SJSA1 (cell line): Measurements from ENCODE around the gene PCDHGA7. TPM values are rescaled to one million over a fixed set of nuclear protein-coding genes. Genes with fewer than 3 reads are reported as not detected.

ENCODE experiments used
- DNase-seq, 2 experiments: peaks; one replicate each; pipeline ENCODE4 v3.0.0-alpha.2; 2015 to 2020; ENCODE audit warnings: low spot score in 2 of 2, low read depth in 1 of 2
- H3K27ac ChIP-seq: fragments of 250-450 bp; sonication (Bioruptor Pico); 2 replicates; pipeline ENCODE4 v1.5.1; 2020; ENCODE audit warnings: mild to moderate bottlenecking, moderate library complexity
- H3K27me3 ChIP-seq: fragments of 250-450 bp; sonication (Bioruptor Pico); replicated peaks from 2 replicates; pipeline ENCODE4 v1.5.1; 2020; ENCODE audit warnings: mild to moderate bottlenecking, moderate library complexity
- H3K36me3 ChIP-seq: fragments of 250-450 bp; sonication (Bioruptor Pico); 2 replicates; pipeline ENCODE4 v1.5.1; 2020; ENCODE audit warnings: mild to moderate bottlenecking
- H3K4me1 ChIP-seq: fragments of 250-450 bp; sonication (Bioruptor Pico); replicated peaks from 2 replicates; pipeline ENCODE4 v1.6.1; 2021; ENCODE audit warnings: mild to moderate bottlenecking
- H3K4me3 ChIP-seq: fragments of 250-450 bp; sonication (Bioruptor Pico); 2 replicates; pipeline ENCODE4 v1.5.1; 2020; ENCODE audit warnings: mild to moderate bottlenecking
- H3K9me3 ChIP-seq: fragments of 250-450 bp; sonication (Bioruptor Pico); replicated peaks from 2 replicates; pipeline ENCODE4 v1.5.1; 2020; ENCODE audit warnings: mild to moderate bottlenecking
- total RNA-seq: library from RNA; depleted of rRNA; stranded (reverse); fragments of >200 nt; shearing (Covaris generic); gene quantifications from 2 replicates; pipeline ENCODE4 v1.2.3, GENCODE V29; 2014

PCDHGA7 gene
- total RNA-seq, 1 experiment from 2014 or later, result 0.82 TPM

DNA sequence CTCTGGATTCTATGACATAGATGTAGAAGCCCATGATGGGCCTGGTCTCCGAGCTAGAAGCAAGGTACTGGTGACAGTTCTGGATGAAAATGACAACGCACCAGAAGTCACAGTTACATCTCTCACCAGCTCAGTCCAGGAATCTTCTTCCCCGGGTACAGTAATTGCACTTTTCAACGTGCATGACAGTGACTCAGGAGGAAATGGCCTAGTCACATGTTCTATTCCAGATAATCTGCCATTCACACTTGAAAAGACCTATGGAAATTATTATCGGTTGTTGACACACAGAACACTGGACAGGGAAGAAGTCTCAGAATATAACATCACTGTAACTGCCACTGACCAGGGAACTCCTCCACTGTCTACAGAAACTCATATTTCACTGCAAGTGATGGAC lies 26.4 kb upstream of the PCDHGA7 start:
- no peaks in the 10 kb centered on the region for H3K36me3 ChIP-seq
- DNase-seq, result no peak
- peaks cover 27% of the 10 kb centered on the region for H3K9me3 ChIP-seq
- H3K27me3 ChIP-seq, result no peaks in the 10 kb centered on the region
- H3K4me1 ChIP-seq, result no peaks in the 10 kb centered on the region
- H3K4me3 ChIP-seq, result no peak overlapping the region
- no peak overlapping the region for H3K27ac ChIP-seq

DNA sequence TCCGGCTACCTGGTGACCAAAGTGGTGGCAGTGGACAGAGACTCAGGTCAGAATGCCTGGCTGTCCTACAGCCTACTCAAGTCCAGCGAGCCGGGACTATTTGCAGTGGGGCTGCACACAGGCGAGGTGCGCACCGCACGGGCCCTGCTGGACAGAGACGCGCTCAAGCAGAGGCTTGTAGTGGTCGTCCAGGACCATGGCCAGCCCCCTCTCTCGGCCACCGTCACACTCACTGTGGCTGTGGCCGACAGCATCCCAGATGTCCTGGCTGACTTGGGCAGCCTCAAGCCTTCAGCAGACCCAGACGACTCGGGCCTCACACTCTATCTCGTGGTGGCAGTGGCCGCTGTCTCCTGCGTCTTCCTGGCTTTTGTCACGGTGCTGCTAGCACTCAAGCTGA lies 25.6 kb upstream of the PCDHGA7 start:
- Histone ChIP-seq H3K9me3 (peaks cover 26% of the 10 kb centered on the region), H3K36me3 (no peaks in the 10 kb centered on the region), H3K27me3 (no peaks in the 10 kb centered on the region), H3K27ac (no peak overlapping the region), H3K4me1 (no peaks in the 10 kb centered on the region), H3K4me3 (no peak overlapping the region)
- DNase-seq, result no peak

DNA sequence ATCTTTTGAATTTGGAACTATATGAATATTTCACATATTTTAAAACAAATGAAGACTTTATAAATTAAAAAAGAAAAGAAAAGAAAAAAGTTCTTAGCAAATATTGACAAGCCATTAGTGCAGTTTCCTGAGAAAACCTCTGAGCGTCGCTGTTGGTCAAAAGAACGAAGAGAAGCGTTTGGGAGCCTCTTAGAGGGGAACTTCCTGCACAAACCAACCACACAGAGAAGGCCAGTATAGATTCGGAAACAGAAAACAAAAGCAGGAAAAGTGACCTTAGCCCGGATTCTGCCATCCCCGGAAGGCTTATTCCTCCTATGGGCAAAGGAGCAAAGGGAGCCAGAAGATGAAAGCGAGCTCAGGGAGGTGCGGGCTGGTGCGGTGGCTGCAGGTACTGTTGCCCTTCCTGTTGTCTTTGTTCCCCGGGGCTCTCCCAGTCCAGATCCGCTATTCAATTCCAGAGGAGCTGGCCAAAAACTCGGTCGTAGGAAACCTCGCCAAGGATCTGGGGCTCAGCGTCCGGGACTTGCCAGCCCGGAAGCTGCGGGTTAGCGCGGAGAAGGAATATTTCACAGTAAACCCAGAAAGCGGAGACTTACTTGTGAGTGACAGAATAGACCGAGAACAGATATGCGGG lies 22.6 kb upstream of the PCDHGA7 start, which contains the start of gene PCDHGB2:
Gene PCDHGB2 (plus strand): TSS at position 205 of the 637 bp plus-strand sequence. CDS start 142 bp downstream, at position 347.
- peak in 1 of 2 experiments; percentile 49 for DNase-seq
- no peaks in the 10 kb centered on the region for H3K4me1 ChIP-seq
- peaks cover 33% of the 10 kb centered on the region for H3K9me3 ChIP-seq
- peak within 1 kb of the TSS; percentile 29 for H3K4me3 ChIP-seq
- no peaks in the 10 kb centered on the region for H3K36me3 ChIP-seq
- no peaks in the 10 kb centered on the region for H3K27me3 ChIP-seq
- H3K27ac ChIP-seq, result no peak within 1 kb of the TSS

DNA sequence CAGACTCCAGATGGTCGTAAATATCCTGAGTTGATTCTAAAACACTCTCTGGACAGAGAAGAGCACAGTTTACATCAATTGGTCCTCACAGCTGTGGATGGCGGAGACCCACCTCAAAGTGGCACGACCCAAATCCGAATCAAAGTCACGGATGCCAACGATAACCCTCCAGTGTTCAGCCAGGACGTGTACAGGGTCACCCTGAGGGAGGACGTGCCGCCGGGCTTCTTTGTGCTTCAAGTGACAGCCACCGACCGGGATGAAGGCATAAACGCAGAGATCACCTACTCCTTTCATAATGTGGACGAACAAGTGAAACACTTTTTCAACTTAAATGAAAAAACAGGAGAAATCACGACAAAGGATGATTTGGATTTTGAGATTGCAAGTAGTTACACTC lies 21.9 kb upstream of the PCDHGA7 start:
- Histone ChIP-seq H3K36me3 (no peaks in the 10 kb centered on the region), H3K27ac (no peak overlapping the region), H3K9me3 (peaks cover 32% of the 10 kb centered on the region), H3K4me1 (no peaks in the 10 kb centered on the region), H3K27me3 (no peaks in the 10 kb centered on the region), H3K4me3 (no peak overlapping the region)
- no peak for DNase-seq

DNA sequence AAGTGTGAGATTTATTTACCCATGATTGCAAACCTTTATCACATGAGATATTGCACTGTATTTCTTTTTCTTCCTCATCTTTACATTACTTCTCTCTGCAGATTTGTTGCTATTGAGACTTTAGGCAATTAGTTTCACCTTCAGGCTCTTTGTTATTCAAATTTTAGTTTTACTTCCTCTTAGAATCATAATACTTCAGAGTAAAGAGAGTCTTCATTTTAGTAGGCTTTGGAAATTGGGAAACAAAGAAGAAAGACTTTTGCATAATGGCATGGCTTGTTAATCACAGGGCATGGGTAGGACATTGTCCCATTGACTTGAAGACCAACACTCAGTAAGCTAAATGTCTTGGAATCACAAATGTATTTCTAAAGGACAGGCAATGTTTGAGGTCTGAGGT lies 19.8 kb upstream of the PCDHGA7 start:
- no peaks in the 10 kb centered on the region for H3K4me1 ChIP-seq

DNA sequence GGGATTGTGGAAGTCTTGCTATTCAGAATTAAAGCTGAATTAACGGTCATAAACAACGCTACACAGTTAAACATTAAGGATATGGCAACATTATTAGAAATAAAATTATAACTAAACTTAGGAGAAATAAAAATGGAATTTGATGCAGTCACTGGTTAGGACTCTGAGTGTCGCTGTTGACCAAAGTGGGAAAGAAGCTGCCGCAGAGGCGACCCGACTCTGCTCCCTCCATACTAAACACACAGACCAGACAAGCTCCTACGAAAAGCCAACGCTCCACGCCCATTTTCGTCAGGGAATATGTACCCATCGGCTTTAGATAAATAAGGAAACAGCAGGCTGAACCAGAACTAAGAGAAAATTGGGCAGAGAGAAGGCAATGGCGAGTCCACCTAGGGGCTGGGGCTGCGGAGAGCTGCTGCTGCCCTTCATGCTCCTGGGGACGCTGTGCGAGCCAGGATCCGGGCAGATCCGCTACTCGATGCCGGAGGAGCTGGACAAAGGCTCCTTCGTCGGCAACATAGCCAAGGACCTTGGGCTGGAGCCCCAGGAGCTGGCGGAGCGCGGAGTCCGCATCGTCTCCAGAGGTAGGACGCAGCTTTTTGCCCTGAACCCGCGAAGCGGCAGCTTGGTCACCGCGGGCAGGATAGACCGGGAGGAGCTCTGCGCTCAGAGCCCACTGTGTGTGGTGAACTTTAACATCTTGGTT lies 18.4 kb upstream of the PCDHGA7 start, which contains the start of gene PCDHGA5:
Gene PCDHGA5 (plus strand): TSS at position 211 of the 709 bp plus-strand sequence. CDS start 169 bp downstream, at position 380.
- Histone ChIP-seq H3K27me3 (no peaks in the 10 kb centered on the region), H3K4me1 (no peaks in the 10 kb centered on the region), H3K4me3 (no peak within 1 kb of the TSS), H3K9me3 (peaks cover 32% of the 10 kb centered on the region), H3K27ac (no peak within 1 kb of the TSS), H3K36me3 (no peaks in the 10 kb centered on the region)
- DNase-seq, result no peak

More for the DNA sequence above, 19.8 kb upstream of the PCDHGA7 start:
- no peak for DNase-seq
- Histone ChIP-seq H3K27ac (no peak overlapping the region), H3K9me3 (peaks cover 32% of the 10 kb centered on the region), H3K27me3 (no peaks in the 10 kb centered on the region), H3K36me3 (no peaks in the 10 kb centered on the region), H3K4me3 (no peak overlapping the region)

DNA sequence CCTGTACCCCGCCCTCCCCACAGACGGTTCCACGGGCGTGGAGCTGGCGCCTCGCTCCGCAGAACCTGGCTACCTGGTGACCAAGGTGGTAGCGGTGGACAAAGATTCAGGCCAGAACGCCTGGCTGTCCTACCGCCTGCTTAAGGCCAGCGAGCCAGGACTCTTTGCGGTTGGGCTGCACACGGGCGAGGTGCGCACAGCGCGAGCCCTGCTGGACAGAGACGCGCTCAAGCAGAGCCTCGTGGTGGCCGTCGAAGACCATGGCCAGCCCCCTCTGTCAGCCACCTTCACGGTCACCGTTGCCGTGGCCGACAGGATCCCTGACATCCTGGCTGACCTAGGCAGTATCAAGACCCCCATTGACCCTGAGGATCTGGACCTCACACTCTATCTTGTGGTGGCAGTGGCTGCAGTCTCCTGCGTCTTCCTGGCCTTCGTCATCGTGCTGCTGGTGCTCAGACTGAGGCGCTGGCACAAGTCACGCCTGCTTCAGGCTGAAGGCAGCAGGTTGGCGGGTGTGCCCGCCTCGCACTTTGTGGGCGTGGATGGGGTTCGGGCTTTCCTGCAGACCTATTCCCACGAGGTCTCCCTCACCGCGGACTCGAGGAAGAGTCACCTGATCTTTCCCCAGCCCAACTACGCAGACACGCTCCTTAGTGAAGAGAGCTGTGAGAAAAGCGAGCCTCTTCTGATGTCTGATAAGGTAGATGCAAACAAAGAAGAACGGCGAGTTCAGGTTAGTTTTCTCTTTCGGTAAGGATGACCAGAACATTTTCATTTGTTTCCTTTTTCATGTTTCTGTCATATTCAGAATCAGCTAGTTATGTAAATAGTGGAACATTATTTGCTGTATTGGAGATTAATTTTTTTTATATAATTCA lies 16.3 kb upstream of the PCDHGA7 start:
- Histone ChIP-seq H3K27me3 (no peaks in the 10 kb centered on the region), H3K9me3 (peaks cover 29% of the 10 kb centered on the region), H3K27ac (no peak overlapping the region), H3K4me1 (no peaks in the 10 kb centered on the region), H3K36me3 (no peaks in the 10 kb centered on the region), H3K4me3 (no peak overlapping the region)
- no peak for DNase-seq

DNA sequence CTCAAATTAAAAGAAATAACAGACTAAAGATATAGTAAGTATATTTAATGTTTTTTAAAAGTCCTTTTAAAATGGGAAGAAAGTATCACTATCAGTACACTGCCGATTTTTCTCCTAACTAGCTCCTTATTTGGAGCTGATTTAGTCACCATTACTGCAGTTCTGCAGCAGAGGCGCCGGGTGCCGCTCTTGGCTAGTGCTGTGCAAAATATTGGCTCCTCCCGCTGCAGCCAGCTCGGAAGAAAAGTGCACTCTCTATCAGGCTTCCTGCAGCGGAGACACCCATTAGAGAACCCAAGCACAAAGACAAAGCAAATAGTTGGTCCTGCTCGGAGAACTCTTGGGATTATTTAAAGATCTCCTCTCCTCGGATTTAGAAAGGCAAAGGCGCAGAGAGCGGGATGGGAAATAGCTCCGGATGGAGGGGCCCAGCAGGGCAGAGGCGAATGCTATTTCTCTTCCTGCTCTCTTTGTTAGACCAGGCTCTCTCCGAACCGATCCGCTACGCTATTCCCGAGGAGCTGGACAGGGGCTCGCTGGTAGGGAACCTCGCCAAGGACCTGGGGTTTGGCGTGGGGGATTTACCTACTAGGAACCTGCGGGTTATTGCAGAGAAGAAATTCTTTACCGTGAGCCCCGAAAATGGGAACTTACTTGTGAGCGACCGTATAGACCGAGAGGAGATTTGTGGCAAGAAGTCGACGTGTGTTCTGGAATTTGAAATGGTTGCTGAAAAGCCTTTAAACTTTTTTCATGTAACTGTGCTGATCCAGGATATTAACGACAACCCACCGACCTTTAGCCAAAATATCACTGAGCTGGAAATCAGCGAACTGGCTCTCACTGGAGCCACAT lies 12.3 kb upstream of the PCDHGA7 start, which contains the start of gene PCDHGB3:
Gene PCDHGB3 (plus strand): TSS at position 249 of the 855 bp plus-strand sequence. CDS start 153 bp downstream, at position 402.
- Histone ChIP-seq H3K4me3 (no peak within 1 kb of the TSS), H3K4me1 (no peaks in the 10 kb centered on the region), H3K9me3 (peaks cover 47% of the 10 kb centered on the region), H3K27me3 (no peaks in the 10 kb centered on the region), H3K36me3 (no peaks in the 10 kb centered on the region), H3K27ac (no peak within 1 kb of the TSS)
- DNase-seq, result no peak

DNA sequence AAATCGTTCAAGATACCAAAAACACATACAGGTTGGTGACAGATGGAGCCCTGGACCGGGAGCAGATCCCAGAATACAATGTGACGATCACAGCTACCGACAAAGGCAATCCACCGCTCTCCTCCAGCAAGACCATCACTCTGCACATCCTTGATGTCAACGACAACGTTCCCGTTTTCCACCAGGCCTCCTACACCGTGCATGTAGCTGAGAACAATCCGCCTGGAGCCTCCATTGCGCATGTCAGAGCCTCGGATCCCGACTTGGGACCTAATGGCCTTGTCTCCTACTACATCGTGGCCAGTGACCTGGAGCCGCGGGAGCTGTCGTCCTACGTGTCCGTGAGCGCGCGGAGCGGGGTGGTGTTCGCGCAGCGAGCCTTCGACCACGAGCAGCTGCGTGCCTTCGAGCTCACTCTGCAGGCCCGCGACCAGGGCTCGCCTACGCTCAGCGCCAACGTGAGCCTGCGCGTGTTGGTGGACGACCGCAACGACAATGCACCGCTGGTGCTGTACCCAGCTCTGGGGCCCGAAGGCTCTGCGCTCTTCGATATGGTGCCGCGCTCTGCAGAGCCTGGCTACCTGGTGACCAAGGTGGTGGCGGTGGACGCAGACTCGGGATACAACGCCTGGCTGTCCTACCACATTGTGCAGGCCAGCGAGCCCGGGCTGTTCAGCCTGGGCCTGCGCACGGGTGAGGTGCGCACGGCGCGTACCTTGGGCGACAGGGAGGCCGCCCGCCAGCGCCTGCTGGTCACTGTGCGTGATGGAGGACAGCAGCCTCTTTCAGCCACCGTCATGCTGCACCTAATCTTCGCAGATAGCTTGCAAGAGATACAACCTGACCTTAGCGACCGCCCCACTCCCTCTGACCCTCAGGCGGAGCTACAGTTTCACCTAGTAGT lies 10.7 kb upstream of the PCDHGA7 start:
- no peak overlapping the region for H3K4me3 ChIP-seq

DNA sequence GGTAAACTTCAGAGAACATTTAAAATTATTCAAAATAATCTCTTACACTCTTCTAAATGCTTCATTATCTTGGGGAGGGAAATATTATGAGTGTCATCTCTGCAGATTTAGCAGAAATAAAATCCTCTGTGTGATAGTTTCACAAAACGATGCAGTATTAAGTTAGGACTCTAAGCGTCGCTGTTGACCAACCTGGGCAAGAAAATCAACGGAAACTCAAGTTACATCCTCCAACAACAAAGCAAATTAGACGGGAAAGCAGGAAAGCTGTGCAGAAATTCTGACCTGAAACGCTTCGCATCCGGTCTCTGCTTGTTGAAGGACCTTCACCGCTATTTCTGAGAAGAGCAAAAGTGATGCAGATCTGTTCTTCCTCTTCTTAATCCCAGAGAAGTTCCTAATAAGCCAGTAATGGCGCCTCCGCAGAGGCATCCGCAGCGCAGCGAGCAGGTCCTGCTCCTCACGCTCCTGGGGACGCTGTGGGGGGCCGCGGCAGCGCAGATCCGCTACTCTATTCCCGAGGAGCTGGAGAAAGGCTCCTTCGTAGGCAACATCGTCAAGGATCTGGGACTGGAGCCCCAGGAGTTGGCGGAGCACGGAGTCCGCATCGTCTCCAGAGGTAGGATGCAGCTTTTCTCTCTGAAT lies 8.7 kb upstream of the PCDHGA7 start, which contains the start of gene PCDHGA6:
Gene PCDHGA6 (plus strand): TSS at position 219 of the 645 bp plus-strand sequence. CDS start 193 bp downstream, at position 412.
- DNase-seq, result no peak
- Histone ChIP-seq H3K36me3 (no peaks in the 10 kb centered on the region), H3K9me3 (peaks cover 39% of the 10 kb centered on the region), H3K27me3 (no peaks in the 10 kb centered on the region), H3K27ac (no peak within 1 kb of the TSS), H3K4me3 (no peak within 1 kb of the TSS), H3K4me1 (no peaks in the 10 kb centered on the region)

More for the DNA sequence above, 10.7 kb upstream of the PCDHGA7 start:
- Histone ChIP-seq H3K4me1 (no peaks in the 10 kb centered on the region), H3K9me3 (peaks cover 39% of the 10 kb centered on the region), H3K27me3 (no peaks in the 10 kb centered on the region), H3K27ac (no peak overlapping the region), H3K36me3 (no peaks in the 10 kb centered on the region)
- DNase-seq, result no peak

DNA sequence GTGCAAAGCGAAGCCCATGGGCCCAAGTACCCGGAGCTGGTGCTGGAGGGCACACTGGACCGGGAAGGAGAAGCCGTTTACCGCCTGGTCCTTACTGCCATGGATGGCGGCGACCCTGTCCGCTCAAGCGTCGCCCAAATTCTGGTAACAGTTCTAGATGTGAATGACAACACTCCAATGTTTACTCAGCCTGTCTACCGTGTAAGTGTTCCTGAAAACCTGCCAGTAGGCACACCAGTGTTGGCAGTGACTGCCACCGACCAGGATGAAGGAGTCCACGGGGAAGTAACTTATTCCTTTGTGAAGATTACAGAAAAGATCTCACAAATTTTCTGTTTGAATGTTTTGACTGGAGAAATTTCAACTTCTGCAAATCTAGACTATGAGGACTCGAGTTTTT lies 7.9 kb upstream of the PCDHGA7 start:
- Histone ChIP-seq H3K36me3 (no peaks in the 10 kb centered on the region), H3K9me3 (peaks cover 39% of the 10 kb centered on the region), H3K27ac (no peak overlapping the region), H3K4me1 (no peaks in the 10 kb centered on the region), H3K4me3 (no peak overlapping the region), H3K27me3 (no peaks in the 10 kb centered on the region)
- no peak for DNase-seq
